Measurements from ENCODE around the gene TIMM10B. TPM values are rescaled to one million over a fixed set of nuclear protein-coding genes. Genes with fewer than 3 reads are reported as not detected.
A peak's percentile ranks its signal among the peaks of the same experiment; 100 is the strongest.

Gene TIMM10B
- total RNA-seq, 1 donor from 2014 or later, result 37.5 TPM

DNA sequence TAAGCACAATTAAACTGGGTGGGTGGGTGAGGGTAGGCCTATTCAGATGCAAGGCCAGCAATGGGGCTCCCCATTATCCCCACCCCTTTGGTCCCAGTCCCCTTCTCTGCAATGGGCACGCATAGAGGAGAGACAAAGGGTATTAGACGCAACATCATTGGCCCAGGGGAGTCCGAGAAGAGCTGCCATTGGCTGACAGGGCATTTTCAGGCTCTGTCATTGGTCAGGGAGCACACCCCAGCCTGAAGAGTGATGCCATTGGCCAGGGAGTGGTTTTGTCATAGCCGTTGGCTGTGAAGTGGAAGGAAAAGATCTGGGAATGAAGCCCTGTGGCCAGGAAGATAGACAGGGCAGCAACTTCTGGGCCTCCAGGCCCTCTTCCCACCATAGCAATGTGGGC is 4.7 kb upstream of the TIMM10B start:
- no peak for DNase-seq (ENCODE audit: low spot score, unreplicated experiment)
- Mint-ChIP-seq H3K27me3 (peaks cover 8% of the 10 kb centered on the region), H3K4me1 (ENCODE audit: low read depth) (peaks cover 29% of the 10 kb centered on the region), H3K4me3 (ENCODE audit: low read depth) (no peak overlapping the region), H3K27ac (no peak overlapping the region), H3K36me3 (ENCODE audit: insufficient read depth) (peaks cover 12% of the 10 kb centered on the region), H3K9me3 (ENCODE audit: low read depth) (no peaks in the 10 kb centered on the region)
- TF ChIP-seq, protein P1, sequence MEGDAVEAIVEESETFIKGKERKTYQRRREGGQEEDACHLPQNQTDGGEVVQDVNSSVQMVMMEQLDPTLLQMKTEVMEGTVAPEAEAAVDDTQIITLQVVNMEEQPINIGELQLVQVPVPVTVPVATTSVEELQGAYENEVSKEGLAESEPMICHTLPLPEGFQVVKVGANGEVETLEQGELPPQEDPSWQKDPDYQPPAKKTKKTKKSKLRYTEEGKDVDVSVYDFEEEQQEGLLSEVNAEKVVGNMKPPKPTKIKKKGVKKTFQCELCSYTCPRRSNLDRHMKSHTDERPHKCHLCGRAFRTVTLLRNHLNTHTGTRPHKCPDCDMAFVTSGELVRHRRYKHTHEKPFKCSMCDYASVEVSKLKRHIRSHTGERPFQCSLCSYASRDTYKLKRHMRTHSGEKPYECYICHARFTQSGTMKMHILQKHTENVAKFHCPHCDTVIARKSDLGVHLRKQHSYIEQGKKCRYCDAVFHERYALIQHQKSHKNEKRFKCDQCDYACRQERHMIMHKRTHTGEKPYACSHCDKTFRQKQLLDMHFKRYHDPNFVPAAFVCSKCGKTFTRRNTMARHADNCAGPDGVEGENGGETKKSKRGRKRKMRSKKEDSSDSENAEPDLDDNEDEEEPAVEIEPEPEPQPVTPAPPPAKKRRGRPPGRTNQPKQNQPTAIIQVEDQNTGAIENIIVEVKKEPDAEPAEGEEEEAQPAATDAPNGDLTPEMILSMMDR (IDR thresholded peaks at IDR 0.05; ENCODE audit: unreplicated experiment), result no peak

DNA sequence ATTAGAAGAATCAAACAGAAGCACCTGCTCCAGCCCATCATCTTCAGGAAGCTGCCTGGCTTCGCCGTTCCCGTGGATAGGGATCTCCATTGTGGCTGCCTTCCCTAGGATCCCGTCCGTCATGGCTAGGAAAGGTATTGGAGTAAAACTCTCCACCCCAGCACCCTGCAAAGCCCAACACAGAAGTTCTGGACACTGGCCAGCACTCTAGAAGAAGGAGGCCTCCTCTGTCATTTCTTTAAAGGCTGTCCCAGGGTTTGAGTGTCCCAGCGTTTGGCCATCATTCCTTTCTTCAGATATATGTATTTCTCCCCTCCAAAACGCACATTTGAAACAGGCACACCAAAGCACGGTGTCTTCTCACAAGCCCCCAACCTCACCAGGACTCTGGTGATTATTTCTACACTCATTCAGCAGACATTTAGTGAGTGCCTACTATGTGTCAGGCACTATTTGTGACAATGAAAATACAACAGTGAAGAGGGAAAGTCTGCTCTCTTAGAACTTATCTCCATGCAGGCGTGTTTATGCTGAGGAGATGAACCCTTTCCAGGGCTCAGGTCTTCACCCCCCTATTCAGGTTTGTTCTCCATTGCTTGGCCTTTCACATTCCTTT is 894 bp upstream of the TIMM10B start:
- TF ChIP-seq, protein P1 (IDR thresholded peaks at IDR 0.05; ENCODE audit: unreplicated experiment), result no peak
- no peaks in the 10 kb centered on the region for H3K9me3 Mint-ChIP-seq (ENCODE audit: low read depth)
- peaks cover 22% of the 10 kb centered on the region for H3K4me1 Mint-ChIP-seq (ENCODE audit: low read depth)
- peaks cover 20% of the 10 kb centered on the region for H3K36me3 Mint-ChIP-seq (ENCODE audit: insufficient read depth)
- no peak for DNase-seq (ENCODE audit: low spot score, unreplicated experiment)
- H3K27me3 Mint-ChIP-seq, result no peaks in the 10 kb centered on the region
- H3K4me3 Mint-ChIP-seq (ENCODE audit: low read depth), result peak overlapping the region; percentile 97
- H3K27ac Mint-ChIP-seq, result peak overlapping the region; percentile 98

DNA sequence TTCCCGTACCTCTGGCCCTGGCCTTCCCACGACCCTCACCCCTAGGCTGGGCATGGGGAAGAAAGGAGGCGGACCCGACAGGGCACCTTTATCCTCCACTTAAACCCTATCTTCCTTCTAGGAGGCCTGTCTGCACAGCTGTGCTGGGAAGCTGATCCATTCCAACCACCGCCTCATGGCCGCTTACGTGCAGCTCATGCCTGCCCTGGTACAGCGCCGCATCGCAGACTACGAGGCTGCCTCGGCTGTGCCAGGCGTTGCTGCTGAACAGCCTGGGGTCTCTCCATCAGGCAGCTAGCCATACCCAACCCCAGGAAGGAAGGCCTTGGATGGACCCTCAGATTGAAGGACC is 599 bp downstream of the TIMM10B start:
- H3K9me3 Mint-ChIP-seq (ENCODE audit: low read depth), result no peaks in the 10 kb centered on the region
- peaks cover 18% of the 10 kb centered on the region for H3K36me3 Mint-ChIP-seq (ENCODE audit: insufficient read depth)
- no peaks in the 10 kb centered on the region for H3K27me3 Mint-ChIP-seq
- H3K27ac Mint-ChIP-seq, result peak overlapping the region; percentile 98
- TF ChIP-seq, protein P1 (IDR thresholded peaks at IDR 0.05; ENCODE audit: unreplicated experiment), result no peak
- H3K4me3 Mint-ChIP-seq (ENCODE audit: low read depth), result peak overlapping the region; percentile 97
- peaks cover 19% of the 10 kb centered on the region for H3K4me1 Mint-ChIP-seq (ENCODE audit: low read depth)
- DNase-seq (ENCODE audit: low spot score, unreplicated experiment), result no peak

DNA sequence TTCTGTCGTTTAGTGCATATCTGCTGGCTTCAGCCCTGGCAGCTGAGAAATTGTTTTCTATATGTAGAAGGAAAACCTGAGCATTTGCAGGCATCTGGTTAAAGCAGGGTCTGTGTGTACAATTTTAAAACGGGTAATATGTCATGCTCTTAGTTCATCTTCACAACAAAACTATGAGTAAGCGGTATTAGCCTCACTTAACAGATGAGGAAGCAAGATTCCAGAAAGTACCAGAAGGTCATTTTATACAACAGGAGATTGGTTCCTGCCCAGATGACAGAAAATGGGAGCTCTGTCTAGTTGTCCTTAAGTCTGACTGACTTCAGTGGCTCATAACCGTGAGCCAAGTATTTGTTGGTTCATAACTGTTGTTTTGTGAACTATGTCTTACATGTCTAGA is 1.1 kb downstream of the TIMM10B start:
- H3K27me3 Mint-ChIP-seq, result no peaks in the 10 kb centered on the region
- TF ChIP-seq, protein P1 (IDR thresholded peaks at IDR 0.05; ENCODE audit: unreplicated experiment), result no peak
- peaks cover 17% of the 10 kb centered on the region for H3K36me3 Mint-ChIP-seq (ENCODE audit: insufficient read depth)
- peak overlapping the region; percentile 97 for H3K4me3 Mint-ChIP-seq (ENCODE audit: low read depth)
- H3K9me3 Mint-ChIP-seq (ENCODE audit: low read depth), result no peaks in the 10 kb centered on the region
- DNase-seq (ENCODE audit: low spot score, unreplicated experiment), result no peak
- H3K4me1 Mint-ChIP-seq (ENCODE audit: low read depth), result peaks cover 19% of the 10 kb centered on the region
- peak overlapping the region; percentile 98 for H3K27ac Mint-ChIP-seq

DNA sequence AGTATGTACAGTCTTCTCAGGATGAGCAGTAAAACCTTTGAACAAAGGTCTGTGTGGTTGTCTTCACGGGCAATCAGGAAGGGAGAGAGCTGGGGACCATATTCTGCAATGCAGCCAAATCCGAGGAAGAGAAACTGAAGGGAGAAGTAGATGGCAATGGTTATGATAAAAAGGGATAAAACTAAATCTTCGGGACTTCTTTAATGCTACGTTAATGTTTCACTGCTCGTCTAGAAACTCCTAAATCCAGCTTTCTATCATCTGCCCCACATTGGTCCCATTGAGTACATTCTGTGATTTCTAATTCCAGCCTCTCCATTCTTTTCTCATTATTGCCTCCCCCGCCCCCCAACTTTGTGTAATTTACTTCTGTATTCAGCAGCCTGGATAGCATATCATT is 1.7 kb downstream of the TIMM10B start:
- H3K9me3 Mint-ChIP-seq (ENCODE audit: low read depth), result no peaks in the 10 kb centered on the region
- H3K27me3 Mint-ChIP-seq, result no peaks in the 10 kb centered on the region
- peaks cover 12% of the 10 kb centered on the region for H3K36me3 Mint-ChIP-seq (ENCODE audit: insufficient read depth)
- no peak overlapping the region for H3K27ac Mint-ChIP-seq
- peaks cover 19% of the 10 kb centered on the region for H3K4me1 Mint-ChIP-seq (ENCODE audit: low read depth)
- DNase-seq (ENCODE audit: low spot score, unreplicated experiment), result no peak
- TF ChIP-seq, protein P1 (IDR thresholded peaks at IDR 0.05; ENCODE audit: unreplicated experiment), result no peak
- peak overlapping the region; percentile 97 for H3K4me3 Mint-ChIP-seq (ENCODE audit: low read depth)

Measured in progenitor cell of endocrine pancreas (in vitro differentiated cells).